Epithelial cell of esophagus (primary cell): ENCODE results near the gene METTL9.
"Not testable (repeated sequence)": the region's sequence is repeated elsewhere in the genome, so short reads cannot be mapped to it uniquely, and the experiment has no call there.

ENCODE experiments used
- DNase-seq: peaks from one replicate; pipeline ENCODE4 v3.0.0; 2010; ENCODE audit warnings: low read depth
- H3K4me3 ChIP-seq: 2 replicates; pipeline ENCODE4 v1.5.1; 2011; ENCODE audit warnings: mild to moderate bottlenecking, low read length, control low read depth
- CTCF ChIP-seq: IDR thresholded peaks from 2 replicates; pipeline ENCODE4 v1.5.1; 2011; ENCODE audit warnings: low read depth, mild to moderate bottlenecking, low read length, control low read depth, inconsistent platforms; ENCODE audit not compliant: insufficient read depth; ENCODE audit errors: missing control alignments

The METTL9 gene

GRCh38 chr16:21570676-21571017 is 28.7 kb upstream of the METTL9 start:
- no peak for TF ChIP-seq CTCF
- H3K4me3 ChIP-seq, result no peak overlapping the region
- no peak for DNase-seq

GRCh38 chr16:21573506-21573905 is 25.9 kb upstream of the METTL9 start:
- not testable (repeated sequence) for DNase-seq, H3K4me3 ChIP-seq

GRCh38 chr16:21574372-21574771 is 25.0 kb upstream of the METTL9 start:
- no peak for DNase-seq
- H3K4me3 ChIP-seq, result no peak overlapping the region
- TF ChIP-seq CTCF, result no peak

- DNase-seq, H3K4me3 ChIP-seq: not testable (repeated sequence)
Observed at GRCh38 chr16:21576323-21576722, 23.1 kb upstream of the METTL9 start.

- H3K4me3 ChIP-seq, DNase-seq: not testable (repeated sequence)
Observed at GRCh38 chr16:21577487-21577886, 21.9 kb upstream of the METTL9 start.

- DNase-seq, result not testable (repeated sequence)
Observed at GRCh38 chr16:21578311-21578710, 21.1 kb upstream of the METTL9 start.

GRCh38 chr16:21580131-21580530 is 19.2 kb upstream of the METTL9 start:
- H3K4me3 ChIP-seq, DNase-seq: not testable (repeated sequence)

More at GRCh38 chr16:21578311-21578710, 21.1 kb upstream of the METTL9 start:
- H3K4me3 ChIP-seq, result not testable (repeated sequence)

- DNase-seq, result no peak
- no peak for TF ChIP-seq CTCF
- no peak overlapping the region for H3K4me3 ChIP-seq
Observed at GRCh38 chr16:21580807-21581206, 18.6 kb upstream of the METTL9 start.

- H3K4me3 ChIP-seq, result no peak overlapping the region
- TF ChIP-seq CTCF, result no peak
- no peak for DNase-seq
Observed at GRCh38 chr16:21584817-21585216, 14.6 kb upstream of the METTL9 start.

- not testable (repeated sequence) for H3K4me3 ChIP-seq, DNase-seq
Observed at GRCh38 chr16:21588593-21588992, 10.8 kb upstream of the METTL9 start.

GRCh38 chr16:21589551-21589950 is 9.8 kb upstream of the METTL9 start:
- no peak overlapping the region for H3K4me3 ChIP-seq
- no peak for TF ChIP-seq CTCF
- no peak for DNase-seq
